Panc1 (cell line): Measurements from ENCODE around the gene CORO2A.

Source experiments
- POLR2AphosphoS5 ChIP-seq: IDR thresholded peaks from 2 replicates; pipeline ENCODE4 v1.6.1; 2012; ENCODE audit warnings: mild to moderate bottlenecking, low read depth, low read length, moderate library complexity
- TCF7L2 ChIP-seq: IDR thresholded peaks from 2 replicates; pipeline ENCODE4 v1.6.1; 2011; ENCODE audit warnings: mild to moderate bottlenecking, low read depth, low read length, inconsistent platforms

GRCh38 chr9:98096091-98096490, 96.3 kb downstream of the CORO2A start:
- TF ChIP-seq TCF7L2, result no peak
- TF ChIP-seq POLR2AphosphoS5, result no peak
